C4-2B (cell line): Measurements from ENCODE around the gene PIGH.

Experiments
- ZFX ChIP-seq: fragments of 450-650 bp; IDR thresholded peaks from 2 replicates; pipeline ENCODE4 v1.6.1; 2017
- TF ChIP-seq, protein P1 (sequence below): fragments of 450-650 bp; conservative IDR thresholded peaks from 2 replicates; pipeline ENCODE4 v1.5.1; 2017; ENCODE audit warnings: mild to moderate bottlenecking

DNA sequence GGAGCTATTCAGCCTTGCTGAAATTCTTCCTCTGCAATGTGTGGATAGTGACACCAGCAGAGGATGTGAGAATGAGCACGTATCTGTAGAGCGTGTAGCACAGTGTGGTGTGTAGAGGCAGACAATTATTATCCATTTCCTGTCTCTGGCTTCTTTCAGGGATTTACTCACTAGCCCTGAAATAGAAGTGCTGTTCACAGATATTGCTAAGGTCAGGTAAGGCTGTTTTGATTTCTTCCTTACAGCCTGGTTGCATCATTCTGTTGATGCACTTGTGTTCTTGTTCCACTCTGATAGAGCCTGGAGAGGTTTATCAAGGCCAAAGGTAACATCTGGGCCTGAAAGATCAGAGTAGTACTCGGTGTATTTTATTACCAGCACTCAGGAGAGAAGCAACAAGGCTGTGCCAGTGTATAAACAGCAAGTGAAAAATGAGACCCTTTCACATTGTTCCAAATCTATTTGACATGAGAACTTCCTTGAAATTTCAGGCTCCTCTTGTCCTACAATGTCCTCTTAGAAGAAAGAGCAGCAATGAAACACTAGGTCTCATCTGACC lies 36.4 kb upstream of the PIGH start:
- TF ChIP-seq ZFX, result no peak
- TF ChIP-seq, protein P1, sequence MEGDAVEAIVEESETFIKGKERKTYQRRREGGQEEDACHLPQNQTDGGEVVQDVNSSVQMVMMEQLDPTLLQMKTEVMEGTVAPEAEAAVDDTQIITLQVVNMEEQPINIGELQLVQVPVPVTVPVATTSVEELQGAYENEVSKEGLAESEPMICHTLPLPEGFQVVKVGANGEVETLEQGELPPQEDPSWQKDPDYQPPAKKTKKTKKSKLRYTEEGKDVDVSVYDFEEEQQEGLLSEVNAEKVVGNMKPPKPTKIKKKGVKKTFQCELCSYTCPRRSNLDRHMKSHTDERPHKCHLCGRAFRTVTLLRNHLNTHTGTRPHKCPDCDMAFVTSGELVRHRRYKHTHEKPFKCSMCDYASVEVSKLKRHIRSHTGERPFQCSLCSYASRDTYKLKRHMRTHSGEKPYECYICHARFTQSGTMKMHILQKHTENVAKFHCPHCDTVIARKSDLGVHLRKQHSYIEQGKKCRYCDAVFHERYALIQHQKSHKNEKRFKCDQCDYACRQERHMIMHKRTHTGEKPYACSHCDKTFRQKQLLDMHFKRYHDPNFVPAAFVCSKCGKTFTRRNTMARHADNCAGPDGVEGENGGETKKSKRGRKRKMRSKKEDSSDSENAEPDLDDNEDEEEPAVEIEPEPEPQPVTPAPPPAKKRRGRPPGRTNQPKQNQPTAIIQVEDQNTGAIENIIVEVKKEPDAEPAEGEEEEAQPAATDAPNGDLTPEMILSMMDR, result no peak
